Erythroblast (primary cell): ENCODE measurements around the gene PTMA.

Source experiments
- GATA1 ChIP-seq: IDR thresholded peaks from 2 replicates; pipeline ENCODE4 v1.6.1; 2011; ENCODE audit warnings: low read depth, mild to moderate bottlenecking, control low read depth, low read length, moderate library complexity
- POLR2A ChIP-seq: IDR thresholded peaks from 2 replicates; pipeline ENCODE4 v1.6.1; 2011; ENCODE audit warnings: mild to moderate bottlenecking, low read length

DNA sequence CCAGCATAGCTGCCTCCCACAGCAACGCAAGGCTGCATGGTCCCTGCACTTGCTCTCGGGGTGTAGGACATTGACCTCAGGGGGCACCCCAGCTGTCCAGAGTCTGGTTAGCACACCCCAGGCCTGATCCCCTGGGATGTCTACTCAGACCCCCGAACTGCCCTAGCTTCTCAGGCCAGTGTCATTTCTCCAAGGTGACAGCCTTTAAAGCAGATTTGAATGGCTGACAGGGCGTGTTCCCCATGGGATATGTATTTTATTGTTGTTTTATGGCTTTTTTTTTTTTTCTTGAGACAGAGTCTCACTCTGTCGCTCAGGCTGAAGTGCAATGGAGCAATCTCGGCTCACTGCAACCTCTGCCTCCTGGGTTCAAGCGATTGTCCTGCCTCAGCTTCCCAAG is 40.8 kb upstream of the PTMA start:
- no peak for TF ChIP-seq POLR2A
- no peak for TF ChIP-seq GATA1
